DND-41 (cell line): Measurements from ENCODE around the gene TWSG1.

Experiments
- ATAC-seq: fragments of 200-7000 bp; cut with Tn5 transposase; 3 replicates; pipeline ENCODE4 v1.9.1; 2021; ENCODE audit warnings: low read depth; ENCODE audit not compliant: insufficient read depth
- DNase-seq: peaks from one replicate; pipeline ENCODE4 v3.0.0-alpha.2; 2020
- H2AFZ ChIP-seq: 2 replicates; pipeline ENCODE4 v1.6.0; 2012; ENCODE audit warnings: low read depth, low read length
- H3K27ac ChIP-seq: 2 replicates; pipeline ENCODE4 v1.5.1; 2012; ENCODE audit warnings: low read length, inconsistent platforms
- H3K27me3 ChIP-seq: fragments of 200-600 bp; sonication (generic); 2 replicates; pipeline ENCODE4 v1.6.0; 2012; ENCODE audit warnings: low read length, mild to moderate bottlenecking, inconsistent platforms; ENCODE audit not compliant: insufficient read depth, poor library complexity
- H3K36me3 ChIP-seq: 2 replicates; pipeline ENCODE4 v1.5.1; 2012; ENCODE audit warnings: low read length, inconsistent platforms; ENCODE audit not compliant: insufficient read depth
- H3K4me1 ChIP-seq: 2 replicates; pipeline ENCODE4 v1.5.1; 2012; ENCODE audit warnings: mild to moderate bottlenecking, low read length; ENCODE audit not compliant: insufficient read depth
- H3K4me2 ChIP-seq: 2 replicates; pipeline ENCODE4 v1.6.0; 2012; ENCODE audit warnings: mild to moderate bottlenecking, moderate library complexity, low read length, inconsistent platforms; ENCODE audit not compliant: insufficient read depth
- H3K4me3 ChIP-seq, 2 experiments: fragments of 200-600 bp in 1 of 2; shearing (Covaris generic) in 1 of 2; 2 replicates each; pipeline ENCODE4 v1.5.1; 2012 to 2016; ENCODE audit warnings: inconsistent platforms in 2 of 2, low read length in 2 of 2, mild to moderate bottlenecking in 2 of 2, low read depth in 1 of 2, moderate library complexity in 1 of 2
- H3K79me2 ChIP-seq: 2 replicates; pipeline ENCODE4 v1.6.0; 2012; ENCODE audit warnings: low read length, inconsistent platforms; ENCODE audit not compliant: insufficient read depth
- H3K9ac ChIP-seq: 2 replicates; pipeline ENCODE4 v1.6.0; 2012; ENCODE audit warnings: low read depth, mild to moderate bottlenecking, inconsistent platforms, low read length, moderate library complexity
- H3K9me3 ChIP-seq: 2 replicates; pipeline ENCODE4 v1.5.1; 2012; ENCODE audit warnings: low read length, moderate library complexity, mild to moderate bottlenecking, inconsistent platforms; ENCODE audit not compliant: insufficient read depth, severe bottlenecking
- H4K20me1 ChIP-seq: 2 replicates; pipeline ENCODE4 v1.6.0; 2012; ENCODE audit warnings: low read length; ENCODE audit not compliant: insufficient read depth
- CTCF ChIP-seq: IDR thresholded peaks from 2 replicates; pipeline ENCODE4 v1.5.1; 2012; ENCODE audit warnings: borderline replicate concordance, low read length, moderate library complexity, mild to moderate bottlenecking; ENCODE audit not compliant: poor library complexity, severe bottlenecking; ENCODE audit errors: extremely low read depth
- EZH2 ChIP-seq: IDR thresholded peaks from 3 replicates; pipeline ENCODE4 v1.6.1; 2012; ENCODE audit warnings: borderline replicate concordance, low read depth, mild to moderate bottlenecking, moderate library complexity, low read length, inconsistent platforms; ENCODE audit not compliant: severe bottlenecking

The TWSG1 gene

GRCh38 chr18:9334329-9334972 is at the start of gene TWSG1:
Gene TWSG1 (plus strand): TSS chr18:9334773. CDS start chr18:9337230, 2,457 bp downstream.
- peak within 1 kb of the TSS; percentile 77 for H3K9ac ChIP-seq
- H3K4me1 ChIP-seq = peaks cover 38% of the 10 kb centered on the region
- H3K79me2 ChIP-seq = peaks cover 3% of the 10 kb centered on the region; the same call in 1 of the 2 replicates
- TF ChIP-seq CTCF = peak; percentile 57
- no peak for TF ChIP-seq EZH2
- no peaks in the 10 kb centered on the region for H3K9me3 ChIP-seq
- H3K4me3 ChIP-seq = peak within 1 kb of the TSS; percentile 30 to 61; a peak in 3 of 4 replicates
- H3K27me3 ChIP-seq = peaks cover 6% of the 10 kb centered on the region
- ATAC-seq (peak; percentile 95), DNase-seq (peak; percentile 96)
- H4K20me1 ChIP-seq = no peaks in the 10 kb centered on the region
- H3K27ac ChIP-seq = peak within 1 kb of the TSS; percentile 3; the same call in 1 of the 2 replicates
- peak within 1 kb of the TSS; percentile 53 for H2AFZ ChIP-seq
- H3K4me2 ChIP-seq = peak within 1 kb of the TSS; percentile 68
- peaks cover 12% of the 10 kb centered on the region; the same call in 1 of the 2 replicates for H3K36me3 ChIP-seq

- no peak overlapping the region for H3K4me2 ChIP-seq
- no peaks in the 10 kb centered on the region; the same call in 1 of the 2 replicates for H3K36me3 ChIP-seq
- no peaks in the 10 kb centered on the region for H3K27me3 ChIP-seq
- no peak overlapping the region for H3K27ac ChIP-seq
- no peaks in the 10 kb centered on the region for H4K20me1 ChIP-seq
- H3K4me3 ChIP-seq = no peak overlapping the region
- H2AFZ ChIP-seq = no peak overlapping the region
- ATAC-seq = no peak
- no peak for DNase-seq
- no peaks in the 10 kb centered on the region for H3K79me2 ChIP-seq
- TF ChIP-seq CTCF = no peak
- TF ChIP-seq EZH2 = no peak
- H3K9ac ChIP-seq = no peak overlapping the region
- no peaks in the 10 kb centered on the region for H3K4me1 ChIP-seq
- H3K9me3 ChIP-seq = no peaks in the 10 kb centered on the region
Observed at GRCh38 chr18:9285604-9286003, 49.0 kb upstream of the TWSG1 start.

- Histone ChIP-seq H3K27me3 (no peaks in the 10 kb centered on the region), H3K4me2 (no peak overlapping the region)
Observed at GRCh38 chr18:9287036-9287435, 47.5 kb upstream of the TWSG1 start.

More at GRCh38 chr18:9287036-9287435, 47.5 kb upstream of the TWSG1 start:
- Histone ChIP-seq H3K4me1 (no peaks in the 10 kb centered on the region), H4K20me1 (no peaks in the 10 kb centered on the region), H3K9me3 (no peaks in the 10 kb centered on the region), H3K36me3 (no peaks in the 10 kb centered on the region), H3K9ac (no peak overlapping the region), H3K4me3 (no peak overlapping the region), H3K27ac (no peak overlapping the region), H3K79me2 (no peaks in the 10 kb centered on the region), H2AFZ (no peak overlapping the region)
- TF ChIP-seq CTCF = no peak
- TF ChIP-seq EZH2 = no peak
- no peak for DNase-seq
- no peak for ATAC-seq
